Neural progenitor cell (in vitro differentiated cells): Measurements from ENCODE around the gene TCF4. TPM values are rescaled to one million over a fixed set of nuclear protein-coding genes. Genes with fewer than 3 reads are reported as not detected.
A peak's percentile ranks its signal among the peaks of the same experiment; 100 is the strongest.

Source experiments
- DNase-seq: peaks from one replicate; pipeline ENCODE4 v3.0.0-alpha.2; 2016; ENCODE audit warnings: low spot score
- H2AFZ ChIP-seq: fragments of 200-600 bp; sonication (generic); replicated peaks from 2 replicates; pipeline ENCODE4 v1.6.1; 2016; ENCODE audit warnings: antibody characterized with exemption
- H3F3A ChIP-seq: fragments of 200-600 bp; sonication (generic); 2 replicates; pipeline ENCODE4 v1.6.1; 2016; ENCODE audit warnings: antibody characterized with exemption, low read depth
- H3K27ac ChIP-seq: fragments of 200-600 bp; sonication (generic); 2 replicates; pipeline ENCODE4 v1.5.1; 2016; ENCODE audit warnings: mild to moderate bottlenecking
- H3K27me3 ChIP-seq: fragments of 200-600 bp; sonication (generic); 2 replicates; pipeline ENCODE4 v1.6.1; 2016; ENCODE audit warnings: mild to moderate bottlenecking, moderate library complexity
- H3K36me3 ChIP-seq: fragments of 200-600 bp; sonication (generic); 2 replicates; pipeline ENCODE4 v1.5.1; 2016
- H3K4me1 ChIP-seq: fragments of 200-600 bp; sonication (generic); 2 replicates; pipeline ENCODE4 v1.6.1; 2016; ENCODE audit warnings: mixed run types
- H3K4me2 ChIP-seq: fragments of 200-600 bp; sonication (generic); 2 replicates; pipeline ENCODE4 v1.6.1; 2016
- H3K4me3 ChIP-seq: fragments of 200-600 bp; sonication (generic); 2 replicates; pipeline ENCODE4 v1.5.1; 2016
- H3K79me2 ChIP-seq: fragments of 200-600 bp; sonication (generic); 2 replicates; pipeline ENCODE4 v1.6.1; 2016; ENCODE audit warnings: low read depth
- H3K9ac ChIP-seq: fragments of 200-600 bp; sonication (generic); 2 replicates; pipeline ENCODE4 v1.6.1; 2016
- H3K9me3 ChIP-seq: fragments of 200-600 bp; sonication (generic); 2 replicates; pipeline ENCODE4 v1.5.1; 2016; ENCODE audit warnings: low read depth
- H4K20me1 ChIP-seq: fragments of 200-600 bp; sonication (generic); 2 replicates; pipeline ENCODE4 v1.6.1; 2016; ENCODE audit warnings: low read depth
- H3K27ac Mint-ChIP-seq: 3 replicates; pipeline ENCODE4 v1.8.0; 2021; ENCODE audit warnings: mixed read lengths
- H3K27me3 Mint-ChIP-seq: 2 replicates; pipeline ENCODE4 v1.8.0; 2022; ENCODE audit warnings: low read depth, mild to moderate bottlenecking, inconsistent platforms, moderate library complexity, mixed read lengths; ENCODE audit not compliant: insufficient read depth
- H3K36me3 Mint-ChIP-seq: 3 replicates; pipeline ENCODE4 v1.8.0; 2021; ENCODE audit warnings: mixed read lengths
- H3K4me1 Mint-ChIP-seq: 3 replicates; pipeline ENCODE4 v1.8.0; 2021; ENCODE audit warnings: mixed read lengths
- H3K4me3 Mint-ChIP-seq: 3 replicates; pipeline ENCODE4 v1.8.0; 2021; ENCODE audit warnings: mild to moderate bottlenecking, moderate library complexity, mixed read lengths
- H3K9me3 Mint-ChIP-seq: 3 replicates; pipeline ENCODE4 v1.8.0; 2020; ENCODE audit warnings: mixed read lengths
- CTCF ChIP-seq: fragments of 200-600 bp; sonication (generic); IDR thresholded peaks from 2 replicates; pipeline ENCODE4 v1.5.1; 2017; ENCODE audit warnings: antibody characterized with exemption, mild to moderate bottlenecking
- EZH2 ChIP-seq: fragments of 200-600 bp; sonication (generic); IDR thresholded peaks from 2 replicates; pipeline ENCODE4 v1.6.1; 2017; ENCODE audit warnings: antibody characterized with exemption, mild to moderate bottlenecking, moderate library complexity
- EZH2phosphoT487 ChIP-seq: fragments of 200-600 bp; sonication (generic); IDR thresholded peaks from 2 replicates; pipeline ENCODE4 v1.6.1; 2017; ENCODE audit warnings: antibody characterized with exemption
- total RNA-seq: library from RNA; depleted of rRNA; stranded (reverse); fragments of >200 nt; gene quantifications from 2 replicates; pipeline ENCODE4 v1.2.3, GENCODE V29; 2015; ENCODE audit warnings: low replicate concordance

Gene TCF4
- total RNA-seq, 1 donor from 2014 or later: 161 TPM

- peaks cover 8% of the 10 kb centered on the region for H3K36me3 Mint-ChIP-seq
- peaks cover 70% of the 10 kb centered on the region for H3K4me1 ChIP-seq
- no peaks in the 10 kb centered on the region for H3K36me3 ChIP-seq
- H3K9ac ChIP-seq: no peak overlapping the region
- no peak overlapping the region for H3K4me3 Mint-ChIP-seq
- H3K27me3 ChIP-seq: no peaks in the 10 kb centered on the region
- no peak overlapping the region for H3K27ac ChIP-seq
- H3K4me3 ChIP-seq: no peak overlapping the region
- no peak overlapping the region for H3K4me2 ChIP-seq
- DNase-seq: no peak
- H3K79me2 ChIP-seq: peaks cover 100% of the 10 kb centered on the region
- H3K27ac Mint-ChIP-seq: no peak overlapping the region
- no peaks in the 10 kb centered on the region for H3K9me3 ChIP-seq
- no peak for TF ChIP-seq EZH2phosphoT487
- H4K20me1 ChIP-seq: peaks cover 62% of the 10 kb centered on the region
- no peak overlapping the region for H2AFZ ChIP-seq
- H3K27me3 Mint-ChIP-seq: peaks cover 4% of the 10 kb centered on the region
- H3K9me3 Mint-ChIP-seq: peaks cover 4% of the 10 kb centered on the region
- H3F3A ChIP-seq: peaks cover 31% of the 10 kb centered on the region
- peaks cover 52% of the 10 kb centered on the region for H3K4me1 Mint-ChIP-seq
Measured at GRCh38 chr18:55418439-55418838, 169.6 kb downstream of the TCF4 start.

GRCh38 chr18:55416791-55417190 is 171.2 kb downstream of the TCF4 start:
- Mint-ChIP-seq H3K27me3 (no peaks in the 10 kb centered on the region), H3K4me1 (peaks cover 37% of the 10 kb centered on the region), H3K36me3 (peaks cover 5% of the 10 kb centered on the region), H3K4me3 (no peak overlapping the region), H3K27ac (no peak overlapping the region), H3K9me3 (peaks cover 3% of the 10 kb centered on the region)
- Histone ChIP-seq H3K4me3 (no peak overlapping the region), H4K20me1 (peaks cover 68% of the 10 kb centered on the region), H2AFZ (no peak overlapping the region), H3K27ac (peak overlapping the region; percentile 65), H3F3A (peaks cover 28% of the 10 kb centered on the region), H3K4me2 (no peak overlapping the region), H3K9ac (no peak overlapping the region), H3K36me3 (no peaks in the 10 kb centered on the region), H3K27me3 (no peaks in the 10 kb centered on the region), H3K4me1 (peaks cover 57% of the 10 kb centered on the region), H3K9me3 (no peaks in the 10 kb centered on the region), H3K79me2 (peaks cover 100% of the 10 kb centered on the region)
- no peak for DNase-seq
- no peak for TF ChIP-seq EZH2phosphoT487
- TF ChIP-seq EZH2: no peak
- no peak for TF ChIP-seq CTCF

- DNase-seq: peak; percentile 90
- Histone ChIP-seq H3K27ac (no peak overlapping the region), H3K27me3 (no peaks in the 10 kb centered on the region), H3K36me3 (no peaks in the 10 kb centered on the region), H3K79me2 (peaks cover 100% of the 10 kb centered on the region), H3K4me2 (no peak overlapping the region), H3F3A (peaks cover 22% of the 10 kb centered on the region), H3K9ac (no peak overlapping the region), H2AFZ (no peak overlapping the region), H3K4me3 (no peak overlapping the region), H3K4me1 (peaks cover 43% of the 10 kb centered on the region), H3K9me3 (no peaks in the 10 kb centered on the region), H4K20me1 (peaks cover 75% of the 10 kb centered on the region)
- Mint-ChIP-seq H3K9me3 (peaks cover 3% of the 10 kb centered on the region), H3K36me3 (peaks cover 8% of the 10 kb centered on the region), H3K4me1 (peaks cover 24% of the 10 kb centered on the region), H3K27ac (peak overlapping the region; percentile 28), H3K27me3 (no peaks in the 10 kb centered on the region), H3K4me3 (no peak overlapping the region)
- no peak for TF ChIP-seq EZH2phosphoT487
- TF ChIP-seq EZH2: no peak
- TF ChIP-seq CTCF: peak; percentile 100
Measured at GRCh38 chr18:55415258-55415871, 172.6 kb downstream of the TCF4 start.

- Histone ChIP-seq H3K9ac (no peak overlapping the region), H3K36me3 (no peaks in the 10 kb centered on the region), H3K27me3 (no peaks in the 10 kb centered on the region), H3K4me1 (peaks cover 34% of the 10 kb centered on the region), H4K20me1 (peaks cover 76% of the 10 kb centered on the region), H3K4me2 (no peak overlapping the region), H3F3A (peaks cover 14% of the 10 kb centered on the region), H3K9me3 (no peaks in the 10 kb centered on the region), H3K27ac (no peak overlapping the region), H2AFZ (no peak overlapping the region), H3K4me3 (no peak overlapping the region), H3K79me2 (peaks cover 100% of the 10 kb centered on the region)
- DNase-seq: no peak
- Mint-ChIP-seq H3K4me1 (peaks cover 15% of the 10 kb centered on the region), H3K27me3 (peaks cover 2% of the 10 kb centered on the region), H3K4me3 (no peak overlapping the region), H3K36me3 (peaks cover 8% of the 10 kb centered on the region), H3K9me3 (peaks cover 3% of the 10 kb centered on the region), H3K27ac (no peak overlapping the region)
- TF ChIP-seq EZH2 (no peak), EZH2phosphoT487 (no peak), CTCF (no peak)
Measured at GRCh38 chr18:55414475-55414874, 173.5 kb downstream of the TCF4 start.
